ENCODE data around the gene ABCA12. TPM values are rescaled to one million over a fixed set of nuclear protein-coding genes. Genes with fewer than 3 reads are reported as not detected.

Gene ABCA12
- total RNA-seq, 2 donors from 2014 or later: 0.07 TPM; not detected in 1

DNA sequence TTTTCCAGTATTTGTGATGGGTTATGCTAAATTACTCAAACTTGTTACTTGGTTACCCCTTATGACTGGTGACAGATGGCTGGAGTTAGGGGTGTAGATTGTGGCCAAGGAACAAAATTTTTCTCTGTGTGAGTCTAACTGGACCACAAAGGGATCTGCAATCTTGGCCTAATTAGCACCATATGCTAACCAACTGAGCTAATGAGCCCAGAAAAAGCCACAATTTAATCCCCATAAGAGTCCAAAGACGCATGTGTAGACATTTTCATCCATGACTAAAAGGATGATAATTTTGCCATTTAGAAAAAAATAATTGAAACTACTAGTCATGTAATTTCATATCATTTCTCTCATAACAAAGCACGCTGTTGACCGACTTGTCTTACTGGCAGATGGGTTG is 151.2 kb downstream of the ABCA12 start:
- no peak overlapping the region for H3K4me3 ChIP-seq (ENCODE audit: low read length)
- H3K4me1 ChIP-seq (ENCODE audit: control insufficient read depth, insufficient read depth, low read length): no peaks in the 10 kb centered on the region
- H3K36me3 ChIP-seq (ENCODE audit: control insufficient read depth, insufficient read depth, low read length): no peaks in the 10 kb centered on the region
- no peak overlapping the region for H3K9ac ChIP-seq (ENCODE audit: extremely low read depth, low read length, poor library complexity, severe bottlenecking)
- H3K9me3 ChIP-seq (ENCODE audit: control insufficient read depth, low read length): no peaks in the 10 kb centered on the region
- no peaks in the 10 kb centered on the region for H3K36me3 Mint-ChIP-seq (ENCODE audit: low read depth)
- H3K27me3 Mint-ChIP-seq (ENCODE audit: insufficient read depth): no peaks in the 10 kb centered on the region
- no peaks in the 10 kb centered on the region for H3K4me1 Mint-ChIP-seq
- no peaks in the 10 kb centered on the region for H3K9me3 Mint-ChIP-seq
- no peak overlapping the region for H3K27ac Mint-ChIP-seq
- no peaks in the 10 kb centered on the region for H3K27me3 ChIP-seq (ENCODE audit: control insufficient read depth, insufficient read depth, low read length, poor library complexity, severe bottlenecking)
- TF ChIP-seq, protein P1, sequence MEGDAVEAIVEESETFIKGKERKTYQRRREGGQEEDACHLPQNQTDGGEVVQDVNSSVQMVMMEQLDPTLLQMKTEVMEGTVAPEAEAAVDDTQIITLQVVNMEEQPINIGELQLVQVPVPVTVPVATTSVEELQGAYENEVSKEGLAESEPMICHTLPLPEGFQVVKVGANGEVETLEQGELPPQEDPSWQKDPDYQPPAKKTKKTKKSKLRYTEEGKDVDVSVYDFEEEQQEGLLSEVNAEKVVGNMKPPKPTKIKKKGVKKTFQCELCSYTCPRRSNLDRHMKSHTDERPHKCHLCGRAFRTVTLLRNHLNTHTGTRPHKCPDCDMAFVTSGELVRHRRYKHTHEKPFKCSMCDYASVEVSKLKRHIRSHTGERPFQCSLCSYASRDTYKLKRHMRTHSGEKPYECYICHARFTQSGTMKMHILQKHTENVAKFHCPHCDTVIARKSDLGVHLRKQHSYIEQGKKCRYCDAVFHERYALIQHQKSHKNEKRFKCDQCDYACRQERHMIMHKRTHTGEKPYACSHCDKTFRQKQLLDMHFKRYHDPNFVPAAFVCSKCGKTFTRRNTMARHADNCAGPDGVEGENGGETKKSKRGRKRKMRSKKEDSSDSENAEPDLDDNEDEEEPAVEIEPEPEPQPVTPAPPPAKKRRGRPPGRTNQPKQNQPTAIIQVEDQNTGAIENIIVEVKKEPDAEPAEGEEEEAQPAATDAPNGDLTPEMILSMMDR (conservative IDR thresholded peaks at IDR 0.05): no peak
- H3K4me3 Mint-ChIP-seq: no peak overlapping the region
- no peak overlapping the region for H3K27ac ChIP-seq (ENCODE audit: low read depth, low read length)
- 98% methylated on average over 3 of the region's 3 CpGs; no CpG with 5 or more reads in 1 of the 2 experiments for WGBS, 2 experiments (ENCODE audit: insufficient coverage in 1 of 2, insufficient read length in 1 of 2)
- DNase-seq: no peak

DNA sequence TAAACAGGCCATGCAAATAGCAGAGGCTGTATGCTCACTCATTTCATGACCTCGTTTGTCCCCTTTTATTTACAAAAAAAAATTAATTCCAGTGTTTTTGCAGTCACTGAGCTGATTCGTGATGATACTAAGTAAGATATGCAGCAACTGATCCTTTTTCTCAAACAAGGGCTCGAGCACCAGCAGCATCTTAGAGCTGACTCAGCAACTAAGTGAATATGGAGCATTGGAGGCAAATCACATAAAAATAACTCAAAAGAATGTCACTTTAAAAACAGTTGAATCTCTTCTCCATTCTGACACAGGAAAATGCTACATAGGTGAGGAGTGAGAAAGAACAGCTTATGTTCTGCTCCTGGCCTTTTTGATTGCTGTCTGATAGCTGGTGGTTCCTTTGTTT is 152.8 kb downstream of the ABCA12 start:
- 83 to 86% methylated on average over 2 to 3 of the region's 3 CpGs for WGBS, 2 experiments (ENCODE audit: insufficient coverage in 1 of 2, insufficient read length in 1 of 2)
- Histone ChIP-seq H3K9me3 (ENCODE audit: control insufficient read depth, low read length) (no peaks in the 10 kb centered on the region), H3K36me3 (ENCODE audit: control insufficient read depth, insufficient read depth, low read length) (no peaks in the 10 kb centered on the region), H3K4me3 (ENCODE audit: low read length) (no peak overlapping the region), H3K27ac (ENCODE audit: low read depth, low read length) (no peak overlapping the region), H3K27me3 (ENCODE audit: control insufficient read depth, insufficient read depth, low read length, poor library complexity, severe bottlenecking) (no peaks in the 10 kb centered on the region), H3K4me1 (ENCODE audit: control insufficient read depth, insufficient read depth, low read length) (no peaks in the 10 kb centered on the region), H3K9ac (ENCODE audit: extremely low read depth, low read length, poor library complexity, severe bottlenecking) (no peak overlapping the region)
- DNase-seq: no peak
- H3K27me3 Mint-ChIP-seq (ENCODE audit: insufficient read depth): no peaks in the 10 kb centered on the region
- H3K36me3 Mint-ChIP-seq (ENCODE audit: low read depth): no peaks in the 10 kb centered on the region
- TF ChIP-seq, protein P1 (conservative IDR thresholded peaks at IDR 0.05): no peak
- H3K9me3 Mint-ChIP-seq: no peaks in the 10 kb centered on the region
- no peak overlapping the region for H3K4me3 Mint-ChIP-seq
- no peaks in the 10 kb centered on the region for H3K4me1 Mint-ChIP-seq
- no peak overlapping the region for H3K27ac Mint-ChIP-seq

DNA sequence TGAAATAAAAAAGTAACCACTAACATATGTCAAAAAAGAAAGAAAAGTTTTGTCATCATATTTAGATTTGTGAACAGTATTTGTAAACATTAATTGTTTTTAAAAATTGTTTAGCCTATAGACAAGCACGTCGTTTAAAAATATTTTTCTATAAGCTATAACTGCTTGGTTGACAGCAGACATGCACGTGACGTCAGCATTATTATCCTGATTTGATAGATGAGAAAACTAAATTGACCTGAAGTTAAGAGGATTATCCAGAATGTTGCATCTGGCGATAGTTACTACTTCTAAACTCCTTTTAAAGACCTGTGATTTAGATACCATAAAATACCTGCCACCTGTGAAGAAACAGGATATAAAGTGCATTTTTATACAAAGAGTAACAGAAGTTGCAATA is 172.0 kb downstream of the ABCA12 start:
- Histone ChIP-seq H3K36me3 (ENCODE audit: control insufficient read depth, insufficient read depth, low read length) (no peaks in the 10 kb centered on the region), H3K27me3 (ENCODE audit: control insufficient read depth, insufficient read depth, low read length, poor library complexity, severe bottlenecking) (no peaks in the 10 kb centered on the region), H3K4me1 (ENCODE audit: control insufficient read depth, insufficient read depth, low read length) (no peaks in the 10 kb centered on the region), H3K9ac (ENCODE audit: extremely low read depth, low read length, poor library complexity, severe bottlenecking) (no peak overlapping the region), H3K9me3 (ENCODE audit: control insufficient read depth, low read length) (peaks cover 7% of the 10 kb centered on the region), H3K27ac (ENCODE audit: low read depth, low read length) (no peak overlapping the region), H3K4me3 (ENCODE audit: low read length) (no peak overlapping the region)
- H3K9me3 Mint-ChIP-seq: peaks cover 16% of the 10 kb centered on the region
- no peaks in the 10 kb centered on the region for H3K36me3 Mint-ChIP-seq (ENCODE audit: low read depth)
- TF ChIP-seq, protein P1 (conservative IDR thresholded peaks at IDR 0.05): no peak
- 92 to 95% methylated on average over 4 to 5 of the region's 5 CpGs for WGBS, 2 experiments (ENCODE audit: insufficient coverage in 1 of 2, insufficient read length in 1 of 2)
- no peaks in the 10 kb centered on the region for H3K4me1 Mint-ChIP-seq
- H3K4me3 Mint-ChIP-seq: no peak overlapping the region
- no peak overlapping the region for H3K27ac Mint-ChIP-seq
- no peaks in the 10 kb centered on the region for H3K27me3 Mint-ChIP-seq (ENCODE audit: insufficient read depth)
- no peak for DNase-seq

Measured in endodermal cell (in vitro differentiated cells).